ENCODE results near the gene SPIB.

Gene SPIB

DNA sequence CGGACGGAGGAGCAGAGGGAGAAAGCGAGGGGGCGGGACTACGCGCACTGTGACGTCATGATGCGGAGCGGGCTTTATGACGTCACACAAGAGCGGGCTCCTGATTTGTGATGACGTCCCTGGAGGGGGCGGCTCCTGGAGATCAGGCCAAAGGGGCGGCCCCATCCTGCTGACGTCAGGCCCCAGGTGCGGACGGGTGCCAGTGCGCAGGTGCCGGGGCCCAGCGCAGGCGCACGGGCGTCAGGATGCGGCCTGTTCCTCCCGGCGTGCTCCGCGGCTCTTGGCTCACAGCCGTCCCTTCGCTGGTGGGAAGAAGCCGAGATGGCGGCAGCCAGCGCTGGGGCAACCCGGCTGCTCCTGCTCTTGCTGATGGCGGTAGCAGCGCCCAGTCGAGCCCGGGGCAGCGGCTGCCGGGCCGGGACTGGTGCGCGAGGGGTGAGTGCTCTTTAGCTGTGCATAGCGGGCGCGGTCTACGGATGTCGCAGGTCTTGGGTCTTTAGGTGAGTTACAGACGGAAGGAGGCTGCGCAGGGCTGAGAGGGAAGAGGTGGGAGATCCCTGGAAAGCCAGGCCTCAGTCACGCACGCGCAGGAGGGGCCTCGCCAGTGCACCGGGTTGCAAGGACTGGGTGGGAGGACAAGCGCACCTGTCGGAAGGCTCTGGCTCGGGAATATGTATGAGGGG, 57.6 kb downstream of the SPIB start, which contains the start of the genes EMC10 and GARIN5A:
Gene EMC10, plus strand, starts transcription at position 284 of the 683 bp plus-strand sequence. Its CDS starts 38 bp downstream, at position 322.
Gene GARIN5A, minus strand, starts transcription at position 625 of the 683 bp plus-strand sequence. Its CDS starts 460 bp downstream, at position 165.
- DNase-seq, result peak; percentile 69

DNA sequence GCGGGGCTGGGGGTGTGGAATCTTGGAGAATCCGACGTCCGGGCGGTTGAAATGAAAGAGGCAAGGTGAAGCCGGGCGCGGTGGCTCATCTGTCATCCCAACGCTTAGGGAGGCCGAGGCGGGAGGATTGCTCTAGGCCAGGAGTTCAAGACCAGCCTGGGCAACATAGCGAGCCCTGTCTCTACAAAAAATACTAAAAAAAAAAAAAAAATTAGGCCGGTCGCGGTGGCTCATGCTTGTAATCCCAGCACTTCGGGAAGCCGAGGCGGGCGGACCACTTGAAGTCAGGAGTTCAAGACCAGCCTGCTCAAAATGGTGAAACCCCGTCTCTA, 58.1 kb downstream of the SPIB start:
- DNase-seq, result no peak

DNA sequence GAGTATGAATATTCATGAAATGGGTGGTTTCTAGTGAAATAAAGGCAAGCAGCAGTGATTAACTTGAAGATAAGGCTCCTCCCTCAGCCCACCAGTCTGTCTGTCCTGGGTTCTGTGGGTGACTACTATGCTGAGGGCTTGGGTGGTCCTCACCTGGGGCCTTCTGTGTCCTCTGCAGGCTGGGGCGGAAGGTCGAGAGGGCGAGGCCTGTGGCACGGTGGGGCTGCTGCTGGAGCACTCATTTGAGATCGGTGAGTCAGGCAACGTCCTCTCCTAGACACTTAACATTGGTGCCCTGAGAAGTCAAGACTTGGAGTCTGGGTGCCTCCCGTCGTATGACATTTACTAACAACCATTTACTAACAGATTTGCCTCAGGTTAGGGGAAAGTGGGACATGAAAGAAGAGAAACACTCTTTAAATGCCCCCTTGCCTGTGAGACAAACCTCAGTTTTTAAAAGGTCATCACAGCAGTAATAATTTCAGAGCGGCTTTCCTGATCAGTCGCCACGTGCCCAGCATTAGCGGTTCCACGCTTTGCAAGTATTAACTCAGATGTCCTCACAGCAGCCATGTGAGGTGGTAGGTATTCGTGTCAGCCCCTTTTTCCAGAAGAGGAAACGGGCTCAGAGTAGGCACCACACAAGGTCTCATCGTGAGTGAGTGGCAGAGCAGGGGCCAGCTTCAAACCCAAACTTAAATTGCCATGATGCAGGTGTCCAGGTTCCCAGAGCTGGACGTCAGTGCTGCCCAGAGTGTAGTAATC, 59.2 kb downstream of the SPIB start:
- no peak for DNase-seq

- DNase-seq, result peak; percentile 37
Observed at GRCh38 chr19:50478901-50479715, 60.4 kb downstream of the SPIB start.

DNA sequence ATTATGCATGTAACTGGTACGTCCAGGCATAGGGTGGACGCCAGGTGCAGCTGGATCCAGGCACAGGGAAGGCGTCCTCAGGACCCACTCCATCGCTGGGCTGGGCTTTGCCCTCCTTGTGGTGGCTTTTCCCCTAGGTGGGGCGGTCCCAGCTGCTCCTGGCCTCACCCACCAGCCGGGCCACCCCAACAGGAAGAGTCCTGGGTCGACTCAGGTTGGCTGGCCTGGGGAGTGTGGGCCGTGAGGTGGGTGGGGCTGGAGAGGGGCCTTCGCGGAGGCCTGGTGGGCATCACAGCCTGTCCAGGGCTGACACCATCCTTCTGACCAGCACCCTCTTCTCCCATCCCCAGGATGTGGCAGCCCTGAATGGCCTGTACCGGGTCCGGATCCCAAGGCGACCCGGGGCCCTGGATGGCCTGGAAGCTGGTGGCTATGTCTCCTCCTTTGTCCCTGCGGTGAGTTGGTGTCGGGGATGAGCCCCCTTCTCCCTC, 61.1 kb downstream of the SPIB start:
- no peak for DNase-seq

DNA sequence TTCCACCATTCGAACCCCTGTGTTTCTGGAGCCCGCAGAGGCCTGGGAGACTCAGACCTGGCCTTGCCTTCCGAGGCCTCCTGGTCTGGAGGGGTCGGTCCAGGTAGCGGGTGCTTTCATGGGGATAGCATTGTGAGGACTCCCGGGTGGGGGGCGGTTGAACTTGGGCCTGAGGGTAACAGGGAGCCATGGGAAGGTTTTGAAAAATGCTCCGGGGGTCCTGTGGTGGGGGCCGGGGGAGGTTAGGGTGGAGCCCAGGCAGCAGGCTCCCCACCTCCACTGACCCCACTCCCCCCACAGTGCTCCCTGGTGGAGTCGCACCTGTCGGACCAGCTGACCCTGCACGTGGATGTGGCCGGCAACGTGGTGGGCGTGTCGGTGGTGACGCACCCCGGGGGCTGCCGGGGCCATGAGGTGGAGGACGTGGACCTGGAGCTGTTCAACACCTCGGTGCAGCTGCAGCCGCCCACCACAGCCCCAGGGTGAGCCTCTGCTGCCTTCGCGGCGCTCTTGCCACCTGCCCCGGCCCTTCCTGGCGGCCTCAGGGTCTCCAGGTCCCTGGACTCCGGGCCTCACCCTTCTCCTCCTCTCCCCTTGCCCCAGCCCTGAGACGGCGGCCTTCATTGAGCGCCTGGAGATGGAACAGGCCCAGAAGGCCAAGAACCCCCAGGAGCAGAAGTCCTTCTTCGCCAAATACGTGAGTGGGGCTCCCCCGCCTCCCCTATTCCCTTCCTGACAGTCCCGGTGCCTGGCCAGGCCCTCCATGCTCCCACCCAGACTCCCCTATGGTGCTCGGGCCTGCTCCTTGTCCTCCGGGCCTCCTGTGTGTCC, 61.8 kb downstream of the SPIB start:
- no peak for DNase-seq
